Vagina (tissue), 2 donors: ENCODE measurements around the gene RPS6KA2.

Source experiments
- CTCF ChIP-seq, 3 experiments: fragments of 450-650 bp in 2 of 3; fragments of 200-600 bp in 1 of 3; sonication (generic) in 1 of 3; IDR thresholded peaks; one replicate each; pipeline ENCODE4 v1.5.1; 2017 to 2019; ENCODE audit warnings: antibody characterized with exemption in 3 of 3, mild to moderate bottlenecking in 2 of 3, moderate library complexity in 2 of 3
- POLR2AphosphoS5 ChIP-seq, 2 donors: sonication (generic); formaldehyde crosslinking; IDR thresholded peaks; one replicate each; pipeline ENCODE4 v1.9.0; 2017; ENCODE audit warnings: antibody characterized with exemption in 2 of 2, mild to moderate bottlenecking in 2 of 2, low read depth in 1 of 2; ENCODE audit not compliant: insufficient read depth in 1 of 2

- no peak for TF ChIP-seq CTCF (IDR thresholded peaks at IDR 0.05)
- no peak for TF ChIP-seq POLR2AphosphoS5 (IDR thresholded peaks at IDR 0.05; ENCODE audit: insufficient read depth in 1 of 2, low read depth in 1 of 2)
These were observed 164.5 kb downstream of the RPS6KA2 start for GRCh38 chr6:166462461-166463135.
